ENCODE results near the gene PADI4. TPM values are rescaled to one million over a fixed set of nuclear protein-coding genes. Genes with fewer than 3 reads are reported as not detected.

The PADI4 gene
- total and polyA plus RNA-seq, 2 experiments from 2014 or later = 0.45 to 0.52 TPM

DNA sequence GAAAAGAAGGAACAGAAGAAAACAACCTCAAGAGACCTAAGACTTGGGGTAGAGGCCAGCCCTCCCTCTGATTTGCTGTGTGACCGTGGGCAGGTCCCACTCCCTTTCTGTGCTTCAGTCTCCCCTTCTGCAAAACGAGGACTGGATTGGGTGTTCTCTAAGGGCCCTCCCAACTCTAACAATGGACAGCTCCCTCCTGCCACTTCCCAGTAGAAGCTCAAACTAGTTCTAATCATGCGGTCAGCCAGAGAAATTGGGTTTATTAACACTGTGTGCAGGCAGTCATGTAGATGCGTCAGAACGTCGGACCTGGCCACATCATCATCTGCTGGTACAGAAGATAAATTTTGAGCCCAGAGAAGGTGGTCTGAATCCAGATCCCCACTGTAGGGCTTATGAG, 1.6 kb upstream of the PADI4 start:
- peaks cover 14% of the 10 kb centered on the region for H3K27me3 Mint-ChIP-seq (ENCODE audit: insufficient read depth, low read depth, poor library complexity)
- Histone ChIP-seq H2AFZ (no peak overlapping the region), H3K79me2 (replicated peaks; ENCODE audit: insufficient read depth) (no peaks in the 10 kb centered on the region), H3F3A (replicated peaks; ENCODE audit: low read depth) (no peaks in the 10 kb centered on the region), H3K4me1 (ENCODE audit: insufficient read depth) (peaks cover 13% of the 10 kb centered on the region; the same call in 1 of the 2 replicates), H3K4me3 (no peak overlapping the region), H3K27ac (ENCODE audit: low read depth) (no peak overlapping the region), H3K27me3 (ENCODE audit: insufficient read depth) (no peaks in the 10 kb centered on the region), H3K4me2 (no peak overlapping the region), H3K9me2 (ENCODE audit: insufficient read depth) (no peaks in the 10 kb centered on the region), H4K20me1 (replicated peaks; ENCODE audit: insufficient read depth) (no peaks in the 10 kb centered on the region), H3K36me3 (ENCODE audit: insufficient read depth) (no peaks in the 10 kb centered on the region; the same call in 1 of the 2 replicates)
- ATAC-seq (no peak), DNase-seq (ENCODE audit: low spot score) (no peak)
- H3K4me1 Mint-ChIP-seq = peaks cover 39% of the 10 kb centered on the region
- H3K4me3 Mint-ChIP-seq = no peak overlapping the region
- H3K27ac Mint-ChIP-seq = no peak overlapping the region
- TF ChIP-seq, protein P1, sequence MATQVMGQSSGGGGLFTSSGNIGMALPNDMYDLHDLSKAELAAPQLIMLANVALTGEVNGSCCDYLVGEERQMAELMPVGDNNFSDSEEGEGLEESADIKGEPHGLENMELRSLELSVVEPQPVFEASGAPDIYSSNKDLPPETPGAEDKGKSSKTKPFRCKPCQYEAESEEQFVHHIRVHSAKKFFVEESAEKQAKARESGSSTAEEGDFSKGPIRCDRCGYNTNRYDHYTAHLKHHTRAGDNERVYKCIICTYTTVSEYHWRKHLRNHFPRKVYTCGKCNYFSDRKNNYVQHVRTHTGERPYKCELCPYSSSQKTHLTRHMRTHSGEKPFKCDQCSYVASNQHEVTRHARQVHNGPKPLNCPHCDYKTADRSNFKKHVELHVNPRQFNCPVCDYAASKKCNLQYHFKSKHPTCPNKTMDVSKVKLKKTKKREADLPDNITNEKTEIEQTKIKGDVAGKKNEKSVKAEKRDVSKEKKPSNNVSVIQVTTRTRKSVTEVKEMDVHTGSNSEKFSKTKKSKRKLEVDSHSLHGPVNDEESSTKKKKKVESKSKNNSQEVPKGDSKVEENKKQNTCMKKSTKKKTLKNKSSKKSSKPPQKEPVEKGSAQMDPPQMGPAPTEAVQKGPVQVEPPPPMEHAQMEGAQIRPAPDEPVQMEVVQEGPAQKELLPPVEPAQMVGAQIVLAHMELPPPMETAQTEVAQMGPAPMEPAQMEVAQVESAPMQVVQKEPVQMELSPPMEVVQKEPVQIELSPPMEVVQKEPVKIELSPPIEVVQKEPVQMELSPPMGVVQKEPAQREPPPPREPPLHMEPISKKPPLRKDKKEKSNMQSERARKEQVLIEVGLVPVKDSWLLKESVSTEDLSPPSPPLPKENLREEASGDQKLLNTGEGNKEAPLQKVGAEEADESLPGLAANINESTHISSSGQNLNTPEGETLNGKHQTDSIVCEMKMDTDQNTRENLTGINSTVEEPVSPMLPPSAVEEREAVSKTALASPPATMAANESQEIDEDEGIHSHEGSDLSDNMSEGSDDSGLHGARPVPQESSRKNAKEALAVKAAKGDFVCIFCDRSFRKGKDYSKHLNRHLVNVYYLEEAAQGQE (IDR thresholded peaks at IDR 0.05; ENCODE audit: unreplicated experiment) = peak; percentile 19
- no peak for TF ChIP-seq CREB1 (CRISPR knock-in tag; IDR thresholded peaks at IDR 0.05; ENCODE audit: low read depth)
- H3K36me3 Mint-ChIP-seq (ENCODE audit: low read depth) = peaks cover 11% of the 10 kb centered on the region
- H3K9me3 Mint-ChIP-seq = peaks cover 21% of the 10 kb centered on the region

DNA sequence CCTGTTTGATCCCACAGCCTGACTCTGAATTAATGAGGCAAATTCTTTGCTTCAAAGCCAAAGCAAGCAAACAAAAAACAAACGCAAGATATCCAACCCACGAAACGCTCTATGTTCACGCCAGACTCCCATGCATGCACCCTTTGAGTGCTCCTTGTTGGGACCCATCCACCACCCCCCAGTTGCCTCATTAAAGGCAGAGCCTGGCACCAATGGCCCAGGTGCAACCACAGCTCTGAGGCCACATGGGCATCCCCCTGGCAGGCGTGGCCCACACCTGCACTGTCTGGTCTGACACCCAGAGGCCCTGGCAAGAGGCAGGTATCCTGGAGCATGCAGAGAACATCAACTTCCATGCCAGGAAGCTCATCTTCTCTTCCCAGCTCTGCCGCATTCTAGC, 1.1 kb upstream of the PADI4 start:
- H3K27me3 ChIP-seq (ENCODE audit: insufficient read depth) = no peaks in the 10 kb centered on the region
- H4K20me1 ChIP-seq (replicated peaks; ENCODE audit: insufficient read depth) = no peaks in the 10 kb centered on the region
- DNase-seq (ENCODE audit: low spot score) (no peak), ATAC-seq (no peak)
- H3K4me3 Mint-ChIP-seq = no peak overlapping the region
- no peaks in the 10 kb centered on the region for H3K79me2 ChIP-seq (replicated peaks; ENCODE audit: insufficient read depth)
- H2AFZ ChIP-seq = no peak overlapping the region
- no peaks in the 10 kb centered on the region; the same call in 1 of the 2 replicates for H3K36me3 ChIP-seq (ENCODE audit: insufficient read depth)
- peaks cover 14% of the 10 kb centered on the region for H3K27me3 Mint-ChIP-seq (ENCODE audit: insufficient read depth, low read depth, poor library complexity)
- peaks cover 7% of the 10 kb centered on the region for H3K36me3 Mint-ChIP-seq (ENCODE audit: low read depth)
- H3K9me2 ChIP-seq (ENCODE audit: insufficient read depth) = no peaks in the 10 kb centered on the region
- peaks cover 39% of the 10 kb centered on the region for H3K4me1 Mint-ChIP-seq
- H3F3A ChIP-seq (replicated peaks; ENCODE audit: low read depth) = no peaks in the 10 kb centered on the region
- H3K4me1 ChIP-seq (ENCODE audit: insufficient read depth) = peaks cover 13% of the 10 kb centered on the region; the same call in 1 of the 2 replicates
- H3K27ac ChIP-seq (ENCODE audit: low read depth) = no peak overlapping the region
- H3K4me3 ChIP-seq = no peak overlapping the region
- peaks cover 16% of the 10 kb centered on the region for H3K9me3 Mint-ChIP-seq
- H3K4me2 ChIP-seq = no peak overlapping the region
- H3K27ac Mint-ChIP-seq = no peak overlapping the region
- TF ChIP-seq CREB1 (CRISPR knock-in tag; IDR thresholded peaks at IDR 0.05; ENCODE audit: low read depth) (no peak), POLR2AphosphoS5 (IDR thresholded peaks at IDR 0.05; ENCODE audit: low read depth) (no peak), EZH2 (IDR thresholded peaks at IDR 0.05; ENCODE audit: low read depth, unreplicated experiment) (no peak), ZNF114 (CRISPR knock-in tag; IDR thresholded peaks at IDR 0.05) (no peak)
- TF ChIP-seq, protein P2, sequence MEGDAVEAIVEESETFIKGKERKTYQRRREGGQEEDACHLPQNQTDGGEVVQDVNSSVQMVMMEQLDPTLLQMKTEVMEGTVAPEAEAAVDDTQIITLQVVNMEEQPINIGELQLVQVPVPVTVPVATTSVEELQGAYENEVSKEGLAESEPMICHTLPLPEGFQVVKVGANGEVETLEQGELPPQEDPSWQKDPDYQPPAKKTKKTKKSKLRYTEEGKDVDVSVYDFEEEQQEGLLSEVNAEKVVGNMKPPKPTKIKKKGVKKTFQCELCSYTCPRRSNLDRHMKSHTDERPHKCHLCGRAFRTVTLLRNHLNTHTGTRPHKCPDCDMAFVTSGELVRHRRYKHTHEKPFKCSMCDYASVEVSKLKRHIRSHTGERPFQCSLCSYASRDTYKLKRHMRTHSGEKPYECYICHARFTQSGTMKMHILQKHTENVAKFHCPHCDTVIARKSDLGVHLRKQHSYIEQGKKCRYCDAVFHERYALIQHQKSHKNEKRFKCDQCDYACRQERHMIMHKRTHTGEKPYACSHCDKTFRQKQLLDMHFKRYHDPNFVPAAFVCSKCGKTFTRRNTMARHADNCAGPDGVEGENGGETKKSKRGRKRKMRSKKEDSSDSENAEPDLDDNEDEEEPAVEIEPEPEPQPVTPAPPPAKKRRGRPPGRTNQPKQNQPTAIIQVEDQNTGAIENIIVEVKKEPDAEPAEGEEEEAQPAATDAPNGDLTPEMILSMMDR (conservative IDR thresholded peaks at IDR 0.05; ENCODE audit: low read depth in 2 of 2) = no peak
- TF ChIP-seq, protein P1 (IDR thresholded peaks at IDR 0.05; ENCODE audit: unreplicated experiment) = no peak

Data from GM23338 (cell line).